Neural cell (in vitro differentiated cells): ENCODE data around the gene SYT7. TPM values are rescaled to one million over a fixed set of nuclear protein-coding genes. Genes with fewer than 3 reads are reported as not detected.

Experiments used
- H2AFZ ChIP-seq: fragments of 200-600, 300-800 bp; sonication (generic), shearing (Covaris generic); 2 replicates; pipeline ENCODE4 v1.6.0; 2014; ENCODE audit warnings: low read depth, mild to moderate bottlenecking, antibody characterized with exemption, low read length, moderate library complexity
- H3F3A ChIP-seq: fragments of 200-600 bp; shearing (Covaris generic); 2 replicates; pipeline ENCODE4 v1.6.1; 2016; ENCODE audit warnings: mild to moderate bottlenecking, moderate library complexity, mixed read lengths, antibody characterized with exemption, low read length; ENCODE audit not compliant: insufficient read depth, poor library complexity, severe bottlenecking
- H3K27ac ChIP-seq: fragments of 200-600, 300-800 bp; sonication (generic), shearing (Covaris generic); 2 replicates; pipeline ENCODE4 v1.5.1; 2014; ENCODE audit warnings: mild to moderate bottlenecking, low read length, moderate library complexity
- H3K27me3 ChIP-seq: fragments of 300-800, 200-600 bp; sonication (generic), shearing (Covaris generic); 2 replicates; pipeline ENCODE4 v1.6.0; 2014; ENCODE audit warnings: mild to moderate bottlenecking, low read depth, low read length, moderate library complexity; ENCODE audit not compliant: insufficient read depth
- H3K36me3 ChIP-seq: fragments of 300-800, 200-600 bp; sonication (generic), shearing (Covaris generic); 2 replicates; pipeline ENCODE4 v1.5.1; 2014; ENCODE audit warnings: mild to moderate bottlenecking, antibody characterized with exemption, low read length, moderate library complexity; ENCODE audit not compliant: insufficient read depth
- H3K4me2 ChIP-seq: fragments of 300-800, 200-600 bp; sonication (generic), shearing (Covaris generic); 2 replicates; pipeline ENCODE4 v1.6.0; 2014; ENCODE audit warnings: mild to moderate bottlenecking, low read length
- H3K4me3 ChIP-seq: fragments of 300-800, 200-600 bp; sonication (generic), shearing (Covaris generic); 2 replicates; pipeline ENCODE4 v1.5.1; 2014; ENCODE audit warnings: mild to moderate bottlenecking, low read length, moderate library complexity
- H3K79me2 ChIP-seq: fragments of 200-600 bp; shearing (Covaris generic); replicated peaks from 2 replicates; pipeline ENCODE4 v1.6.0; 2014; ENCODE audit warnings: mild to moderate bottlenecking, low read length, moderate library complexity; ENCODE audit not compliant: insufficient read depth
- H3K9ac ChIP-seq: fragments of 300-800, 200-600 bp; sonication (generic), shearing (Covaris generic); 2 replicates; pipeline ENCODE4 v1.6.1; 2016; ENCODE audit warnings: mild to moderate bottlenecking, low read length, mixed read lengths
- H3K9me2 ChIP-seq: fragments of 200-600 bp; shearing (Covaris generic); 2 replicates; pipeline ENCODE4 v1.6.1; 2016; ENCODE audit warnings: mild to moderate bottlenecking, low read length, mixed read lengths; ENCODE audit not compliant: insufficient read depth
- H3K9me3 ChIP-seq: fragments of 200-600, 300-800 bp; sonication (generic), shearing (Covaris generic); 2 replicates; pipeline ENCODE4 v1.6.1; 2016; ENCODE audit warnings: mild to moderate bottlenecking, mixed run types, low read length, moderate library complexity, mixed read lengths
- H4K20me1 ChIP-seq: fragments of 200-600 bp; shearing (Covaris generic); 2 replicates; pipeline ENCODE4 v1.6.1; 2016; ENCODE audit warnings: mild to moderate bottlenecking, mixed run types; ENCODE audit not compliant: insufficient read depth
- EP300 ChIP-seq: fragments of 450-650 bp; conservative IDR thresholded peaks from 2 replicates; pipeline ENCODE4 v1.6.1; 2014; ENCODE audit warnings: antibody characterized with exemption, mild to moderate bottlenecking, moderate library complexity; ENCODE audit not compliant: poor library complexity, severe bottlenecking
- EZH2 ChIP-seq: fragments of 200-600, 300-800 bp; shearing (Covaris generic), sonication (generic); IDR thresholded peaks from 2 replicates; pipeline ENCODE4 v1.6.1; 2014; ENCODE audit warnings: antibody characterized with exemption, low read length, borderline replicate concordance, mild to moderate bottlenecking; ENCODE audit not compliant: insufficient read depth, poor library complexity, severe bottlenecking
- MXI1 ChIP-seq: fragments of 450-650 bp; conservative IDR thresholded peaks from 2 replicates; pipeline ENCODE4 v1.6.1; 2014; ENCODE audit warnings: antibody characterized with exemption, mild to moderate bottlenecking; ENCODE audit not compliant: poor library complexity, severe bottlenecking
- POLR2AphosphoS5 ChIP-seq: IDR thresholded peaks from 2 replicates; pipeline ENCODE4 v1.6.1; 2012
- RAD21 ChIP-seq: fragments of 450-650 bp; conservative IDR thresholded peaks from 2 replicates; pipeline ENCODE4 v1.6.1; 2014; ENCODE audit warnings: antibody characterized with exemption, mild to moderate bottlenecking, moderate library complexity
- REST ChIP-seq: IDR thresholded peaks from 2 replicates; pipeline ENCODE4 v1.6.1; 2012; ENCODE audit warnings: borderline replicate concordance
- SMC3 ChIP-seq: fragments of 450-650 bp; conservative IDR thresholded peaks from 2 replicates; pipeline ENCODE4 v1.6.1; 2014; ENCODE audit warnings: antibody characterized with exemption, mild to moderate bottlenecking, moderate library complexity; ENCODE audit not compliant: poor library complexity
- TAF1 ChIP-seq: IDR thresholded peaks from 2 replicates; pipeline ENCODE4 v1.6.1; 2012; ENCODE audit warnings: low read depth
- polyA plus RNA-seq: library from polyadenylated mRNA; depleted of rRNA; stranded (reverse); fragments of >200 nt; gene quantifications from 2 replicates; pipeline ENCODE4 v1.2.3, GENCODE V29; 2014
- TF ChIP-seq, protein P1 (sequence below): fragments of 450-650 bp; IDR thresholded peaks from 2 replicates; pipeline ENCODE4 v1.5.1; 2014; ENCODE audit warnings: antibody characterized with exemption, mild to moderate bottlenecking, moderate library complexity; ENCODE audit not compliant: poor library complexity, severe bottlenecking

The SYT7 gene
- polyA plus RNA-seq, 1 donor from 2014 or later, result 14.0 TPM

- Histone ChIP-seq H4K20me1 (no peaks in the 10 kb centered on the region), H3K79me2 (no peaks in the 10 kb centered on the region), H3K4me2 (no peak overlapping the region), H3K9me3 (no peaks in the 10 kb centered on the region), H3K27ac (no peak overlapping the region), H3K4me3 (no peak overlapping the region), H3K9me2 (no peaks in the 10 kb centered on the region), H3K36me3 (no peaks in the 10 kb centered on the region), H3K27me3 (peaks cover 31% of the 10 kb centered on the region), H2AFZ (no peak overlapping the region), H3F3A (no peaks in the 10 kb centered on the region), H3K9ac (no peak overlapping the region)
- TF ChIP-seq TAF1 (no peak), RAD21 (no peak)
- TF ChIP-seq, protein P1, sequence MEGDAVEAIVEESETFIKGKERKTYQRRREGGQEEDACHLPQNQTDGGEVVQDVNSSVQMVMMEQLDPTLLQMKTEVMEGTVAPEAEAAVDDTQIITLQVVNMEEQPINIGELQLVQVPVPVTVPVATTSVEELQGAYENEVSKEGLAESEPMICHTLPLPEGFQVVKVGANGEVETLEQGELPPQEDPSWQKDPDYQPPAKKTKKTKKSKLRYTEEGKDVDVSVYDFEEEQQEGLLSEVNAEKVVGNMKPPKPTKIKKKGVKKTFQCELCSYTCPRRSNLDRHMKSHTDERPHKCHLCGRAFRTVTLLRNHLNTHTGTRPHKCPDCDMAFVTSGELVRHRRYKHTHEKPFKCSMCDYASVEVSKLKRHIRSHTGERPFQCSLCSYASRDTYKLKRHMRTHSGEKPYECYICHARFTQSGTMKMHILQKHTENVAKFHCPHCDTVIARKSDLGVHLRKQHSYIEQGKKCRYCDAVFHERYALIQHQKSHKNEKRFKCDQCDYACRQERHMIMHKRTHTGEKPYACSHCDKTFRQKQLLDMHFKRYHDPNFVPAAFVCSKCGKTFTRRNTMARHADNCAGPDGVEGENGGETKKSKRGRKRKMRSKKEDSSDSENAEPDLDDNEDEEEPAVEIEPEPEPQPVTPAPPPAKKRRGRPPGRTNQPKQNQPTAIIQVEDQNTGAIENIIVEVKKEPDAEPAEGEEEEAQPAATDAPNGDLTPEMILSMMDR, result no peak
These were observed 6.0 kb upstream of the SYT7 start for GRCh38 chr11:61586792-61587430.

GRCh38 chr11:61585115-61585514 is 4.2 kb upstream of the SYT7 start:
- Histone ChIP-seq H3K9me3 (no peaks in the 10 kb centered on the region), H3K4me2 (no peak overlapping the region), H4K20me1 (no peaks in the 10 kb centered on the region), H3K27ac (no peak overlapping the region), H3K27me3 (peaks cover 41% of the 10 kb centered on the region), H3K9me2 (no peaks in the 10 kb centered on the region), H3K9ac (no peak overlapping the region), H3F3A (no peaks in the 10 kb centered on the region), H3K79me2 (no peaks in the 10 kb centered on the region), H3K4me3 (no peak overlapping the region), H2AFZ (no peak overlapping the region), H3K36me3 (no peaks in the 10 kb centered on the region)
- TF ChIP-seq, protein P1, result no peak
- TF ChIP-seq POLR2AphosphoS5 (no peak), MXI1 (no peak), RAD21 (no peak), EZH2 (no peak), SMC3 (no peak), REST (no peak), TAF1 (no peak), EP300 (no peak)
